HepG2 (cell line): ENCODE measurements around the gene HRH3. TPM values are rescaled to one million over a fixed set of nuclear protein-coding genes. Genes with fewer than 3 reads are reported as not detected.

Source experiments
- ATAC-seq: fragments of 200-7000 bp; cut with Tn5 transposase; 3 replicates; pipeline ENCODE4 v1.9.1; 2020; ENCODE audit warnings: mild to moderate bottlenecking, moderate library complexity
- BruUV-seq: library from RNA; stranded (reverse); fragments of 400-500 nt; replicated peaks from 2 replicates; lab custom pipeline; 2021; lab: Mats Ljungman, UMichigan
- CTCF ChIA-PET: fragments of 300-600 bp; formaldehyde crosslinking; extraction: SDS; loops from one replicate; lab custom pipeline; 2021; ENCODE audit warnings: low total read pairs, inconsistent platforms, low intra/inter-chr PET ratio; lab: Yijun Ruan, JAX
- POLR2A ChIA-PET: fragments of 350-600 bp; sonication (Branson Sonifier 250); formaldehyde crosslinking; loops from one replicate; lab custom pipeline; 2020; ENCODE audit warnings: antibody characterized with exemption, inconsistent platforms; lab: Yijun Ruan, JAX
- DNase-seq: peaks from one replicate; pipeline ENCODE4 v3.0.0-alpha.2; 2015; ENCODE audit warnings: low spot score
- FAIRE-seq: peaks from 3 replicates; lab custom pipeline; 2011; peaks lifted over from hg19 to GRCh38; lab: Jason Lieb, UNC
- H2AFZ ChIP-seq: one replicate; pipeline ENCODE4 v1.6.1; 2011; ENCODE audit warnings: low read length, inconsistent platforms
- H3K27ac ChIP-seq: fragments of 300-600 bp; 3 replicates; pipeline ENCODE4 v1.8.0; 2011; ENCODE audit warnings: mixed run types, mild to moderate bottlenecking, mixed read lengths, low read length, inconsistent platforms; ENCODE audit not compliant: insufficient read depth; ENCODE audit errors: extremely low read length
- H3K27me3 ChIP-seq, 2 experiments: fragments of 200-600 bp in 1 of 2; 2 replicates in 1 of 2; 3 replicates in 1 of 2; pipeline versions ENCODE4 v1.6.0 to v1.8.0; 2011; ENCODE audit warnings: low read length in 2 of 2, mild to moderate bottlenecking in 2 of 2, moderate library complexity in 2 of 2, inconsistent platforms in 1 of 2; ENCODE audit not compliant: insufficient read depth in 2 of 2, control insufficient read depth in 1 of 2
- H3K36me3 ChIP-seq, 2 experiments: fragments of 200-600 bp in 1 of 2; replicated peaks in 1 of 2; 2 replicates in 1 of 2; 3 replicates in 1 of 2; pipeline versions ENCODE4 v1.5.1 to v1.8.0; 2011; ENCODE audit warnings: low read length in 2 of 2, inconsistent platforms in 1 of 2; ENCODE audit not compliant: insufficient read depth in 2 of 2, control insufficient read depth in 1 of 2
- H3K4me1 ChIP-seq: 2 replicates; pipeline ENCODE4 v1.5.1; 2012; ENCODE audit warnings: low read length, inconsistent platforms; ENCODE audit not compliant: insufficient read depth
- H3K4me2 ChIP-seq: 2 replicates; pipeline ENCODE4 v1.6.0; 2011; ENCODE audit warnings: low read depth, low read length, inconsistent platforms
- H3K4me3 ChIP-seq, 3 experiments: fragments of 200-600 bp in 1 of 3; sonication (generic), shearing (Covaris generic) in 1 of 3; replicated peaks in 1 of 3; 2 replicates each; pipeline ENCODE4 v1.5.1; 2011 to 2016; ENCODE audit warnings: low read length in 3 of 3, inconsistent platforms in 2 of 3, low read depth in 2 of 3, mild to moderate bottlenecking in 2 of 3, control low read depth in 1 of 3, mixed read lengths in 1 of 3; ENCODE audit not compliant: insufficient read depth in 1 of 3
- H3K79me2 ChIP-seq: one replicate; pipeline ENCODE4 v1.6.1; 2011; ENCODE audit warnings: low read length, inconsistent platforms; ENCODE audit not compliant: insufficient read depth
- H3K9ac ChIP-seq: 2 replicates; pipeline ENCODE4 v1.6.0; 2011; ENCODE audit warnings: mild to moderate bottlenecking, low read depth, low read length, inconsistent platforms; ENCODE audit not compliant: insufficient read depth
- H3K9me3 ChIP-seq: 2 replicates; pipeline ENCODE4 v1.5.1; 2012; ENCODE audit warnings: mild to moderate bottlenecking, low read length
- H4K20me1 ChIP-seq: 2 replicates; pipeline ENCODE4 v1.6.0; 2011; ENCODE audit warnings: inconsistent platforms, mild to moderate bottlenecking, low read length, moderate library complexity; ENCODE audit not compliant: insufficient read depth
- ARID2 ChIP-seq: sonication (generic); formaldehyde crosslinking; IDR thresholded peaks from 2 replicates; pipeline ENCODE4 v1.8.1; 2022; ENCODE audit warnings: mild to moderate bottlenecking, missing genetic modification reagents, borderline replicate concordance
- ATF7-NPFF ChIP-seq: sonication (generic); formaldehyde crosslinking; IDR thresholded peaks from 2 replicates; pipeline ENCODE4 v1.8.1; 2023; ENCODE audit warnings: mild to moderate bottlenecking, low read depth, missing genetic modification reagents, moderate library complexity
- ESRRA ChIP-seq: sonication (generic); formaldehyde crosslinking; IDR thresholded peaks from 2 replicates; pipeline ENCODE4 v1.5.1; 2020; ENCODE audit warnings: mild to moderate bottlenecking, low read depth, missing genetic modification reagents
- ZNF224 ChIP-seq: sonication (generic); formaldehyde crosslinking; IDR thresholded peaks from 2 replicates; pipeline ENCODE4 v1.5.0; 2020; ENCODE audit warnings: mild to moderate bottlenecking, missing genetic modification reagents
- ZNF44 ChIP-seq: sonication (generic); formaldehyde crosslinking; IDR thresholded peaks from 2 replicates; pipeline ENCODE4 v1.5.1; 2020; ENCODE audit warnings: mild to moderate bottlenecking, missing genetic modification reagents
- ZNF484 ChIP-seq: sonication (generic); formaldehyde crosslinking; IDR thresholded peaks from 2 replicates; pipeline ENCODE4 v1.5.1; 2020; ENCODE audit warnings: mild to moderate bottlenecking, low read depth, missing genetic modification reagents, borderline replicate concordance
- ZNF605 ChIP-seq: sonication (generic); formaldehyde crosslinking; IDR thresholded peaks from 2 replicates; pipeline ENCODE4 v1.8.0; 2022; ENCODE audit warnings: mild to moderate bottlenecking, missing genetic modification reagents
- ZNF687 ChIP-seq: sonication (generic); formaldehyde crosslinking; IDR thresholded peaks from 2 replicates; pipeline ENCODE4 v1.5.1; 2020; ENCODE audit warnings: mild to moderate bottlenecking, missing genetic modification reagents, moderate library complexity
- ZSCAN30 ChIP-seq: sonication (generic); formaldehyde crosslinking; IDR thresholded peaks from 2 replicates; pipeline ENCODE4 v1.5.0; 2020; ENCODE audit warnings: mild to moderate bottlenecking, missing genetic modification reagents
- WGBS: methylation state at CpG from one replicate; pipeline ENCODE4 v1.1.6; 2017; ENCODE audit warnings: low lambda C conversion rate; 5-methylcytosine and 5-hydroxymethylcytosine counted together
- in situ Hi-C: cut with HindIII; loops from 2 replicates; pipeline ENCODE4 v1.10.0; 2017; ENCODE audit warnings: low pct_unique_long_range_greater_than_20kb; ENCODE audit not compliant: extremely low pct_ligation_motif_present
- intact Hi-C: fragments of 100-400 bp; cut with micrococcal nuclease; formaldehyde crosslinking; loops from one replicate; pipeline ENCODE4 v1.10.0; 2022; ENCODE audit not compliant: unreplicated experiment
- polyA plus RNA-seq, 8 experiments: library from polyadenylated mRNA; depleted of rRNA in 3 of 8; stranded (reverse) in 7 of 8; unstranded in 1 of 8; fragments of >200 nt; fragmentation: Illumina TruSeq in 4 of 8; extraction: Trizol in 4 of 8; gene quantifications; 2 replicates each; pipeline versions ENCODE4 v1.2.1 to v1.2.3, GENCODE V29; 2011 to 2016; ENCODE audit warnings: low read depth in 4 of 8, missing spikeins in 1 of 8, mixed read lengths in 1 of 8; ENCODE audit not compliant: insufficient read depth in 1 of 8
- total RNA-seq, 5 experiments: library from RNA; depleted of rRNA; stranded (reverse); fragments of >200 nt; fragmentation: Illumina TruSeq; extraction: Trizol; gene quantifications; 2 replicates each; pipeline ENCODE4 v1.2.3, GENCODE V29; 2016; ENCODE audit warnings: low read depth in 1 of 5

HRH3 gene
- total and polyA plus RNA-seq, 2 of the 13 experiments (the other 11 are each of a cell fraction or from before 2014, with no cell fraction given), result 0.18 TPM; not detected in 1

DNA sequence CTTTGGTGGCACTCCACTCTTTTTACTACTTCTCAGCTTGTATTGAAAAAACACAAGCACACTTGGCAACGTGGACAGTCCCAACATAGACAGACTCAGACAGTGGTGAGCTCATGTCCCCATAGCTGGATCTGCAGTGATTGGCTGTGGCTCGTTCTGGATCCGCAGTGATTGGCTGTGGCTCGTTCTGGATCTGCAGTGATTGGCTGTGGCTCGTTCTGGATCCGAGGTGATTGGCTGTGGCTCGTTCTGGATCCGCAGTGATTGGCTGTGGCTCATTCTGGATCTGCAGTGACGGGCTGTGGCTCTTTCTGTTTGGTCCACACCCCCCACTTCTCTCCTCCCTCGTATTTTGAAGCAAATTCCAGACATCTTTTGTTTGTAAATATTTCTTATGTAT, 46.3 kb upstream of the HRH3 start (continued):
- TF ChIP-seq ESRRA (CRISPR knock-in tag) (no peak), ZNF224 (CRISPR knock-in tag) (no peak)
- TF ChIP-seq, all 625 proteins: peak for 3

DNA sequence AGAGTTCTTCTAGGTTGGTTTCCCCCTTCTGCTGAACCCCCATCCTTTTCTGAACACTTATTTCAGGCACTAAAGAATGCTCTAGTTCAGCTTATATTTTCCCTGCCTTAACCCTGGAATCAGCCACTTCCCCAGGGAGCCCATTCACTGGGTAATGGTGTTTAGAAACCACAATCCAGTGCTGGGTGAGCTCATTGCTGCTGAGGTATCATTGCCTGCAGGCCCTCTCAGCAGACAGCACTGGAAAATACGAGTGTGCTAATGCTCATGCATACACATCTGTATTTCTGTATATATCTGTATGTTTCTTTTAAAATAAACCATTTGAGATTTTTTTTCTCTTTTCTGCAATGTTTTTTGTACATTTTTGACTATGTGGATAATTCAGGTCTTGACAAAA, 45.3 kb upstream of the HRH3 start:
- POLR2A ChIA-PET, result no interaction called here
- TF ChIP-seq ZNF484 (CRISPR knock-in tag), result no peak
- peak; percentile 100 for TF ChIP-seq ZNF605 (CRISPR knock-in tag)
- 97% methylated on average over 1 of the region's 1 CpG for WGBS

DNA sequence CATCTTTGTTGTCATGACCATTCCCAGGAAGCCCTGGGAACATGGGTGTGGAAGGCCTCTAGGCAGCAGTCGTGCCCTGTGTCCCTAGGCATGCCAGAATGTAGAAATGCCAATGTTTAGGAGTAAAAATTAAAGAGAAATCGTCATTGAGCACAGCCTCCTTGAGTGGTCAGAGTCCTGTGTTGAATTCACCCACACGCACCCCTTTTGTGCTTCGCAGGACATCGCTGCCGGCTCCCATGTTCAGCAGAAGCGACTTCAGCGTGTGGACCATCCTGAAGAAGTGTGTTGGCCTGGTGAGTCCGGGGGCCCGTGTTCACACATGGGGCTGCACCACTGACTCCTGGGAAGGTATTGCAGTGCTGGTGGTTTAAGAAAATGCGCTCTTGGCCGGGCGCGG, 43.3 kb upstream of the HRH3 start:
- CTCF ChIA-PET, result no interaction called here
- WGBS, result 96% methylated on average over 14 of the region's 14 CpGs
- no peak for DNase-seq
- TF ChIP-seq ZNF687 (CRISPR knock-in tag), result no peak
- TF ChIP-seq ZNF44 (CRISPR knock-in tag), result no peak
- TF ChIP-seq ATF7-NPFF (CRISPR knock-in tag), result no peak
- no peak for TF ChIP-seq ZSCAN30 (CRISPR knock-in tag)
- no peak for TF ChIP-seq ARID2 (CRISPR knock-in tag)
- TF ChIP-seq, all 625 proteins: peak for 0
- no peak overlapping the region for H2AFZ ChIP-seq
- H3K4me3 ChIP-seq, result no peak overlapping the region
- no peaks in the 10 kb centered on the region for H3K79me2 ChIP-seq
- H3K27me3 ChIP-seq, result no peaks in the 10 kb centered on the region
- no peaks in the 10 kb centered on the region for H3K4me1 ChIP-seq
- H4K20me1 ChIP-seq, result peaks cover 17% of the 10 kb centered on the region; the same call in 1 of the 2 replicates
- ATAC-seq, result no peak
- H3K36me3 ChIP-seq, result peaks cover 51 to 87% of the 10 kb centered on the region in 2 experiments
- H3K9ac ChIP-seq, result no peak overlapping the region
- in situ Hi-C loops (no loop called here), intact Hi-C loops (no loop called here)
- no TSS peak for BruUV-seq
- no peak for FAIRE-seq
- POLR2A ChIA-PET, result no interaction called here
- no peaks in the 10 kb centered on the region for H3K9me3 ChIP-seq
- H3K27ac ChIP-seq, result no peak overlapping the region
- H3K4me2 ChIP-seq, result no peak overlapping the region

More for the DNA sequence above, 45.3 kb upstream of the HRH3 start:
- Histone ChIP-seq H3K79me2 (no peaks in the 10 kb centered on the region), H3K9me3 (no peaks in the 10 kb centered on the region), H3K36me3 (peaks cover 48 to 75% of the 10 kb centered on the region in 2 experiments), H3K4me2 (no peak overlapping the region), H3K27me3 (no peaks in the 10 kb centered on the region), H3K9ac (no peak overlapping the region), H3K4me1 (0 out of 2 replicates have a peak, but pooled peaks cover 7% of the 10 kb centered on the region), H3K27ac (no peak overlapping the region), H4K20me1 (peaks cover 18% of the 10 kb centered on the region; the same call in 1 of the 2 replicates), H3K4me3 (no peak overlapping the region), H2AFZ (no peak overlapping the region)
- intact Hi-C loops, result no loop called here
- in situ Hi-C loops, result no loop called here
- ATAC-seq (no peak), FAIRE-seq (no peak), DNase-seq (no peak)
- TSS peak; percentile 18 for BruUV-seq
- CTCF ChIA-PET, result no interaction called here
